ENCODE results near the gene STK11.

STK11 gene

DNA sequence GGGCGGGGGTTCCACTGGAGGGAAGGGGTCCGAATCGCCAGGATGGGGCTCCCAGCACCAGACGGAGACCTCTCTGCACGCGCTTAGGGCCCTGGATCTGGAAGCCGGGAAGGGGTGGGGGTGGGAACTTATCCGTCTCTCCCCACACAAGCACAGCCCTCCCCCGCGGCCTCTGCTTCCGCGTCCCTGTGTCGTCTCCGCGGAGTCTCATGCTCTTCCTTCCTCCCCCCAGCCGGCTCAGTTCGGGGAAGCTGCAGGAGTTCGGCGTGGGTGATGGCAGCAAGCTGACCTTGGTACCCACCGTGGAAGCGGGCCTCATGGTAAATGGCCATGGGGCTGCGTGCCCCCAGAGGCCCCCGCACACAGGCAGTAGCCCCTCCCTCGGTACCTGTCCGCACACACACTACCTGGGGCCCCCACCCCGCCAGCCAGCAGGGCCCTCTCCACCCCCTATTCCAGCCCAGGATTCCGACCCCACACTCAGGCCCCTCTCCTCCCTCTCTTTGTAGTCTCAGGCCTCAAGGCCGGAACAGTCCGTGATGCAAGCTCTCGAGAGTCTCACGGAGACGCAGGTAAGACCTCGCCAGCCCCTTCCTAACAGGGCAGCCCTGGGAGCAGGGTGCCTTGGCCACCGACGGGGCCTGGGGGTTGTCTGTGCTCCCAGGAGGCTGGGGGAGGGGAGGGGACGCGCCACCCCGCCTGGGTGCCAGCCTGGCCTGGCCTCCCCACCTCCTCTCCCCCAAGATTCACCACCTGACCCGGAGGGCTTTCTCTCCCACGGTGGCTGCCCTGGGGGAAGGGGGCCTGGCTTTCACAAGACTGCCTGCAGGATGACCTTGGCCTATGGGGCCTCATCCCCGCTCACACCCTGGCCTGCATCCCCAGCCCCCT is 46.0 kb downstream of the STK11 start:
- DNase-seq = no peak

DNA sequence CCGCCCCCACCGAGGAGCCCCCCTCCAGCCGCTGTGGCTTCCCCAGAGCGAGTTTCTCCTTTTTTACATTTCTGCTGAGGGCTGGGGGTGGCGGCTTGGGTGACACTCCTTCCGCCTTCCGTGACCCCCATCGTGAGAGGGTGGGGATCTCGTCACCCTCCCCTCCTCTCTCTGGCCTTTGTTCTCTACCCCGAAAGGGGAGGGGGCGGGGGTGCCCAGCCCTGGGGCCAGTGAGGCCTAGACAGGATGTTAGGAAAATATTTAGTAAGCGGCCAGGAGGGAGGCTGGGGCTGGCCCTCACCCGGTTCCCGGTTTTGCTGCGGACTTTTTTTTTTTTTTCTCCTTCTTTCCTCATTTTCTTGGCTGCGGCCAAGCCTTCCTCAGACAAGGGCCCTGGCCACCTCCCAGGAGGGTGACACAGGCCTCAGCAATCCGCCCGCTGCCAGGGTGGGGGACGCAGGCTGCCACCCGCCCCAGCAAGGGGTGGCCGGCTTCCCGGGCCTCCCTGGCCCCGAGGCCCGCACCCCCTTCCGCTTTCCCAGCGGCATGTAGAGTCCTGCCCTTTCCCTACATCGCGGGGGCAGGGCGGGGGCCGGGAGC is 46.7 kb downstream of the STK11 start:
- DNase-seq = peak; percentile 75

DNA sequence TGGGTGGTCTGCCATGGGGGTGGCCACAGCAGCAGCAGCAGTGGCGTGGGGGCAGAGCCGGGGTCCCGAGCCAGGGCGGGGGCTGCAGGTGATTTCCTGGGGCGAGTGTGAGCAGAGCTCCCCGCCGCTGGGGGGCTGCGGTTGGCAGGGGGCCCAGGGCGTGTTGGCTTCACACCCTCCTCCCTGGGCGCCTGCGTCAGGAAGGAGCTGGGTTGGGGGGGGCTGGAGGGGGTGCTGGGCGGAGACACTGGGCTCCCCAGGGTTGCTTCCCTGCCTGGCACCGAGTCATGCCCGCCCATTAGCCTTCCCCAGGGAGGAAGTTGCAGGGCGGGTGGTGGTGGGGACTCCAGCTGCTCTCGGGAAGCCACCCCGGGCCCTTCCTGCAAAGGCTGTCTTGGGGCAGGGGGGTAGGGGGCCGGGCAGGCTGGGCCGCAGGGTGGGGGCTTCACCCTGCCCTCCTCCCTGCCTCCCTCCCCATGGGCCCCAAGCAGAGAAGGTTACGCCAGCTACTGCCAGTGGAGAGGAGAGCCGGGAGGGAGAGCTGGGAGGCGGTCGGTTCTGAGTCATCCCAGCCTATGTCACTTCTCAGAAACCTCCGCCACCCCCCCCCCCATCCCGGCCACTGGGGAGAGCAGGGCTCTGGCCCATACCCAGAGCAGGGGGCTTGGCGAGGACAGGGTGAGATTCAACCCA is 47.4 kb downstream of the STK11 start:
- DNase-seq = peak; percentile 90

DNA sequence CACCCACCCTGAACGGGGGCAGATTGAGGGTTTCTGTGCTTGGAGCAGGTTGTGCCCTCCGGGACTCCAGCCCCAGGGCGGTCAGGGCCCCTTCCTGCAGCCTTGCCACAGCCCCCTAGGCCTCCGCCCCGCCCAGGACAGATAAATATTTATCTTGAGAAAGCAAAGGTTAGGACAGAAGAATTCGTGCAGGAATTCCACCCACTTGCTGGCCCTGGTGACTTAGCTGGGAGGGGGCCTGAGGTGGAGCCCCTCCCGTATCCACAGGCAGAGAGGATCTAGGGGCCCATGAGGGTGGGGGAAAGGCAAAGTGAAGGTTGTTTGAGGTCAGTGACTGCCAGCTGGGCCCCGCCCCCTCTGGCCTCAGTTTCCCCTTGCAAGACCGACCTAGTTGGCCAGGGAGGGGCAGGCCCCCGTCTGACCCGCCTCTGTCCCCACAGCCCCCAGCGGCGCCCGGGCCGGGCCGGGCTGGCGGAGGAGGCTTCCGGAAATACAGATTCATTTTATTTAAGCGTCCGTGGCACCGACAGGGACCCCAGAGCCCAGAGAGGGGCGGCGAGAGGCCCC is 48.0 kb downstream of the STK11 start:
- peak; percentile 86 for DNase-seq

DNA sequence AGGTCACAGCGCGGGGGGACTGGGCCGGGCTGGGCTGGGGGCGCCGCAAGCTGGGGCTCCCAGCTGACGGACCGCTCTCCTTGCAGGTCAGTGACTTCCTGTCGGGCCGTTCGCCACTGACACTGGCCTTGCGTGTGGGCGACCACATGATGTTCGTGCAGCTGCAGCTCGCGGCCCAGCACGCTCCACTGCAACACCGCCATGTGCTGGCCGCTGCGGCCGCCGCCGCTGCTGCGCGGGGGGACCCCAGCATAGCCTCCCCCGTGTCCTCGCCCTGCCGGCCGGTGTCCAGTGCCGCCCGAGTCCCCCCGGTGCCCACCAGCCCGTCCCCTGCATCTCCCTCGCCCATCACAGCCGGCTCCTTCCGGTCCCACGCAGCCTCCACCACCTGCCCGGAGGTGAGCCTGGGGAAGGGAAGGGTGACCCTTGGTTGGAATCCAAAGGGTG is 48.5 kb downstream of the STK11 start:
- no peak for DNase-seq

DNA sequence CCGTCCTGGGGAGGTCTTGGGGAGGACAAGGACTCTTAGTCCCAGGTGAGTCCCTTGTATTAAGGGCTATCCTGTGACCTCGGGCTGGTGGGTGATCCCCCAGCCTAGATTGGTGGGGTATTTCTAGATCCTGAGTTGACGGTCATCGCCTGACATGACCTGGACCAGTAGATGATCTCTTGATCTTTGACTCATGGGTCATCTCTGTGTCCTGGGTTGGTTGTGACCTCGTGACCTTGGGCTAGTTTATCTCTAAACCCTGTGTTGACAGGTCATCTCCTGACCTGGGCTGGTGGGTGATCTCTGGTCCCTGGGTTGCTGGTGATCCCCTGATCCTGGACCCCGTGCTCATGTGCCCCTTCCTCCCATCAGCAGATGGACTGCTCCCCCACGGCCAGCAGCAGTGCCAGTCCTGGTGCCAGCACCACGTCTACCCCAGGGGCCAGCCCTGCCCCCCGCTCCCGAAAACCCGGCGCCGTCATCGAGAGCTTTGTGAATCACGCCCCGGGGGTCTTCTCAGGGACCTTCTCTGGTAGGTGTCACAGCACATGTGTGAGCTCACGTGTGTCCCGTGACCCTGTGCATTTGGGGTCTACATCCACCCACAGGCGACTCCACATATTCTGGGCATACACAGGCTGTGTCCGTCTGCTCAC is 49.1 kb downstream of the STK11 start:
- DNase-seq = no peak

DNA sequence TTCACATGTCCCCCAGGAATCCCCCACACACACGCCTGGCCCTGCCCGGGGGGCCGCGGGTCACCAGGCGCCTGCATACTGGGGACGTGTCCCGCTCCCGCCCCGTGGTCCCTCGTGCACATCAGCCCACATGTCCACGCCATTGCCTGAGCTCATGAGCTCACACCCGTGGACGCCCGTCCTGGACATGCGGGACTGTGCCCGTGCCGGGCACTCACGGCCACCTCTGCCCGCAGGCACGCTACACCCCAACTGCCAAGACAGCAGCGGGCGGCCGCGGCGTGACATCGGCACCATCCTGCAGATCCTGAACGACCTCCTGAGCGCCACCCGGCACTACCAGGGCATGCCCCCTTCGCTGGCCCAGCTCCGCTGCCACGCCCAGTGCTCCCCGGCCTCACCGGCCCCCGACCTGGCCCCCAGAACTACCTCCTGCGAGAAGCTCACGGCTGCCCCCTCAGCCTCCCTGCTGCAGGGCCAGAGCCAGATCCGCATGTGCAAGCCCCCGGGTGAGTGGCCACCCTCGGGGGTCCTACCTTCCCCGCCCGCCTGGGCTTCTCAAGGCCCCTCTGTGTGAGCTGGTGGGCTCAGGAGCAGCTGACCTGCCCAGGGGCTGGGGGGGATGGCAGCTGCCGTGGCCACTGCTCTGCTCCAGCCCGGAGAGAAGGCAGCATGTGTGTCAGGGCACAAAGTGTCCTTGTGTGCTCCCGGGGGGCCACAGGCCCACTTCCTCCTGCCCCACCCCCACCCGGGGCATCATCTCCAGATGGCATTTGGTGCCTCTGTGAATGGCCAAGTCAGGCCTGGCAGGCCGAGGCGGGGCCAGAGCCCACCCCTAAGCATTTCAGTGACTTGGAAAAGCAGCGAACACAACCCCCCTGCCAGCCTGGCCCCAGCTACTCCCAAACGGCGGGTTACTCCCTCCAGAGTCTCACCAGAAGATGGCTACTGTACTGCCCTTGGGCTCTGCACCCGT is 49.9 kb downstream of the STK11 start:
- no peak for DNase-seq

DNA sequence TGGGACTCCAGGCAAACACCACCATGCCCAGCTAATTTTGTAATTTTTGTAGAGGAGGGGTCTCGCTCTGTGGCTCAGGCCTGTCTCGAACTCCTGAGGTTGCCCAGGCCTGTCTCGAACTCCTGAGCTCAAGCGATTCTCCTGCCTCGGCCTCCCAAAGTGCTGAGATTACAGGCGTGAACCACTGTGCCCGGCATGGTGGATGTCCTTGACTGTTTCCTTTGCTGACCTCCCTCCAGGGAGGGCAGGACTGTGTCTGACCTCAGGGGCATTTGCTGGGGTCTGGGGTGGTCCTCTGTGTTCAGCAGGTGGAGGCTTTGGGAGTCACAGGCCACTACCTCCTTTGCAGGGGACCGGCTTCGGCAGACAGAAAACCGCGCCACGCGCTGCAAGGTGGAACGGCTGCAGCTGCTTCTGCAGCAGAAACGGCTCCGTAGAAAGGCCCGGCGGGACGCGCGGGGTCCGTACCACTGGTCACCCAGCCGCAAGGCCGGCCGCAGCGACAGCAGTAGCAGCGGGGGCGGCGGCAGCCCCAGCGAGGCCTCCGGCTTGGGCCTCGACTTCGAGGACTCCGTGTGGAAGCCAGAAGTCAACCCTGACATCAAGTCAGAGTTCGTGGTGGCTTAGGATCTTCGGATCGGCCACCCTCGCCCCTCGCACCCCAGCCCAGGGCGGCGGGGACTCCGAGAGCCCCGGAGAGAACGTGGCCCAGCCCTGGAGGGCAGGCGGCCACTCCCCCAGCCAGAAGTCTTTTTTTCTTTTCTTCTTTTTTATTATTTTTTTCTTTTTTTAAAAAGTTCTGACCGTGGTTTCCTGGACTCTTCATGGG is 51.3 kb downstream of the STK11 start:
- no peak for DNase-seq

DNA sequence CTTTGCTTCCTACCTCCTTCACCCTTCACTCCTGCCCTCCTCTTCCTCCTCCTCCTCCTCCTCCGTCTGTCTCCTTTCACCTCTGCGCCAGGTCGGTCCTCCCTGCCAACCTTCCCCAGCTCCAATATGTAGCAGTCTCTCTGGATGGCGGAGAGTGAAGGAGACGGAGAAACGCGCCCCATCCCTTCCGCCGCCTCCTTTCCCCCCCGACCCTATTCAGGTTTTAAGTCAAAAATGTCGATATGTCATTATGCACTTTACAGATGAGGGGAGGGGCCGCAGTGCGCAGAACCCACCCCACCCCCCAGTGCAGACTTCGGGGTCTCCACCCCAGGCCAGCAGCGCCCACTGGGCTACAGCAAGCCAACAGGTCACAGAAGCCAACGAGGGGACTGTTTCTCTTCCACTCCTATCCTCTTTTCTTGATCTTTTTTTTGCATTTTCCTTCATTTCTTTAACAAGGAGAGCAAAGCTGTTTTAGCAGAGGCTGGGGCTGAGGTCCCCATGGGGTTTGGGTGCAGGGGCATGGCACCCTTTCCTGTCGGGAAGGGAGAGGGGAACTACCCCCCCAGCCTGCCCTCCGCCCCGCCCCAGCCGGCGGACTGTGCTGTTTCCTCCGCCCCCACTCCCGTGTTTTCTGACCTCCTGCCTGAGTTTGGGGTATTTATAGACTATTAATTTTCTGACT is 52.0 kb downstream of the STK11 start:
- DNase-seq = no peak

DNA sequence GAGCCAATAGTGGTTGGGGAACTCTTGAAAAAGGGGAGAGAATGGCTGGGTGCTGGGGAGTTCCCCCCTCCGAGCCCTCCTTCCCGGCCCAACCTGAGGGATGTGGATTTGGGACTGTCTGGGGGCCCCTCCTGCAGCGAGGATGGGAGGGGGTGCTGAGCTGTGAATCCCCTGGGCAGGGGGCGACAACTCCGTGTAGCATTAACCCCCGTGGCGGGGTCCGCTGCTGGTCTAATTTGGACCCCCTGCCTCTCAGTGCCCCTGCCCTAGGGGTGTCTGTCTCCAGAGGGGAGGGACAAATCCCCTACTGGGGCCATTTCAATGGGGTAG is 52.5 kb downstream of the STK11 start:
- no peak for DNase-seq

DNA sequence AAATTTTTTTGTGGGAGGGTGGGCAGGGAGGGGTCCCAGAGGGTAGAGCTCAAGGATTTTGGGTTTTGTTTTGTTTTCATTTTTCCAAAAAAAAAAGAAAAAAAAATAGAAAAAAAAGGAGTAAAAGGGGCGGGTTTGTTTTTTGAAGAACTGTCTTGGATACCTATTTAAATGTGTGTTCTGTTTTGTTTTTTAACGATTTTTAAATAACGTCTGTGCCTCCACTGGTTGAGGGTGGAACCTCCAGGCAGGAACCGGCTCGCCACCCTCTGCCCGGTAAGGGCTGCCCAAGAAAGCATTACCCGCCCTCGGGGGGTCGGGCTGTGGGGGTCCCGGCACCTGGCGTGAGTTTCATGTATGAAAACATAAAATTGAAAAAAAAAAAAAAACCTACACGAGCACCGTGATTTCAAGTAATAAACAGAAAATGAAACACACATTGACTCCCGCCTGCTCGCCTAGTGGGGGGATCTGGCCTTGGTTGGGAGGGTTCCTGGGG is 53.2 kb downstream of the STK11 start:
- no peak for DNase-seq

DNA sequence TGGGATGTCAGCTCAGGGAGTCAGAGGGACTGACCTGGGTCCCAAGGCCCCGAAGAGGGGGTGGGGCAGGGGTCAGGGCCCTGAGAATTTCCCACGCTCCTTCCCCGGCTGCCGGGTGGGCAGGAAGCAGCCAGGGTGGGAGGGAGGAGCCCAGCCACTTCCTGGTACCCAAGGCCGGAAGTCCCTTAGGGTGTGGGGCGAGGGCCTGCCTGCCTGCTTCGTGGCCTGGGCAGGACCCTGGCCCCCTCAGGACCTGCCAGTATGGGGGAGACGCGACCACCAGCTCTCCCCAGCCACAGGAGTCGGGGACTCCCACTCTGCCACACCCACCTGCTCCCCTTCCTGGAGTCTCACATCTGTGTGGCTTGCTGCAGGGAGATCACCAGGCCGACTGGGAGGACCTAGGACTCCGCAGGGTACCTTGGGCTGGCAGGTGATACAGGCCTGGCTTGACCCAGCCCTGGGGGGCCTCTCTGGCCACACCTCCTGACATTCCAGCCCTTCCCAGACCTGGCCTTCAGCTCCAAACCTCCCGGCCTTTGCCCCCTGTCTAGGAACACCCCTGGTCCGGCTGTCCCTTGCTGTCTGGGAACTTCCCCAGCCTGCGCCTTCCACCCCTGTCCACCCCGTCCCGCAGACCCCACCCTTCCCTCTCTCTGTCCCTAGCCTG is 53.8 kb downstream of the STK11 start:
- DNase-seq = no peak

DNA sequence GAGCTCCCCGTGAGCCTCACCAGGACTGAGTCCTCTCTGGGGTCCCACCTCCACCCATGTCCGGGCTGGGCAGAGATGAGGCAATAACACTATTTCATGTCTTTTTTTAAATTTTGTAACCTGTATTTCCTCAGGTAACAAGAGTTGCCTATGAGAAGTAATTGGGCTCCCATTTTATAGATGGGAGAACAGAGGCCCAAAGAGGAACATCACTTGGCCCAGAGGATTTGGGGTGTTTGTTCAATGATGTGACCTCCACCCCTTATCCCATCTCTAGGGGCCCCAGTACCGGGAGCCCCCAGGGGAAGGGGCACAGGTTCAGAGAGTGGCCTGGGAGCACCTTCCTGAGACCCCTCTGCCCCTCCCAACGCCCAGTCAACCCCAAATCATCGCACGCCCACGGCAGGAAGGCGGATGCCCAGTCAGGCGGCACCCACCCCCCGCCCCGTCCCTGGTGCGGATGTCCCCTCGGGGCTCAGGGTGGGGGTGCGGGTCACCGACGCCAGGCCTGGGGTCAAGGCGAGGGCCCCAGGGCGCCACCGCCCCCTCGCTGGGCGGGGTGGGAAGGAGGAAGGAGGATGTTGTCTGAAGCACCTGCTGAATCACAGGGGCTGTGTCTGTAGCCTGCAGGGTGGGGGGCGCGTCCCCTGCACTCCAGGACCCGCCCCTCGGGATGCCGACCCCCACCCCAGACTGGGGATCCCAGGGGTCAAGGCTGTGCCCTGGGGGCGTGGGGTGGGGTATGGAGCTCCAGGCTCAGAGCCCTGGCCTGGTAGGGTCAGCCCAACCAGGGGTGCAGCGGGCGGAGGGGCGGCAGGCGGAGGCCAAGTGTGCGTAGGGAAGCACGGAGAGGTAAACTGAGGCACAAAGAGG is 54.5 kb downstream of the STK11 start:
- DNase-seq = no peak

DNA sequence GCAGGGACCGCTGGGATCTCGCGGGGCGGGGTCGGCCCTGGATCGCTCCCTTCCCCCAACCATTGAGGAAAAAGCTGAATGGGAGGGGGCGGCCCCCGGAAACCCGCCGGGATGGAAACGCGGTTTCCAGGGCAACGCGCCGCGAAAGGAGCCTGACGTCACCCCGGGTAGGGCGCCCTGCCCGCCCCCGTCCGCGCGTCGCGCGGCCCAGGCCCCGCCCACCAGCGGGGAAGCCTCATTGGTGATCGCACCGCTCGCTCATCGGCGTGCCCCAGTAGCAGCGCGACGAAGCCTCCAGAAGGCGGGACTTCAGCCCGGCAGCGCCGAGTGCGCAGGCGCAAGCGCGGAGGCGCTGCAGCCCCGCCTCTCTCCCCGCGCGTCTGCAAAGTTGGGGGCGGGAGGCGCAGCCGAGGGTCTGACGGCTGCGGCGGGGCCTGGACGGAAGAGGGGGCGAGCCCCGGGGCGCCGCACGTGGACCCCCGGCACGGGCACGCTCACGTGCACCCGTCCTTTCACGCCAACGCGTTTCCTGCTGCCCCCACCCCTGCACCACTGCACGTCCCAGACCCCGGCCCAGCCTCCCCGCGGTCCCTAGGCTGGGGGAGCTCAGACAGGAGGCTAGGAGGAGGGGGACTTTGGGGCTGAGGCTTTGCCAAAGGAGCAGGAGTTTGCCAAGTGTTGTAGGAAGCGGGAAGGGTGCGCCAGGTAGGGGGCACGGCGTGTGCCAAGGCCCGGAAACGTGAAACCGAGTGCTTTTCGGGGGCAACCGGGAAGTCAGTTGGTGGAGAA is 55.4 kb downstream of the STK11 start:
- DNase-seq = peak; percentile 90

DNA sequence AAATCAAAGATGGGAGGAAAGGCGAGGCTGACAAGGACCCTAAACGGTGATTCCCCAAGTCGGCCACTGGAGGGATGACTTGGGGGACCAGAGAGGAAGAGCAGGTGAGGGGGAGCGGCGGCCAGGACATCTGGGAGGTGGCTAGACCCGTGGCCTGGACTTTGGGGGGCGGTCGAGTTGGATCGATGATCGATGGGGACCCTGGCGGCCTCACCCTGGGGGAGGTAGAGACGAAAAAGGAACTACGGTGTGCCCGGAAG is 55.9 kb downstream of the STK11 start:
- DNase-seq = peak; percentile 48

DNA sequence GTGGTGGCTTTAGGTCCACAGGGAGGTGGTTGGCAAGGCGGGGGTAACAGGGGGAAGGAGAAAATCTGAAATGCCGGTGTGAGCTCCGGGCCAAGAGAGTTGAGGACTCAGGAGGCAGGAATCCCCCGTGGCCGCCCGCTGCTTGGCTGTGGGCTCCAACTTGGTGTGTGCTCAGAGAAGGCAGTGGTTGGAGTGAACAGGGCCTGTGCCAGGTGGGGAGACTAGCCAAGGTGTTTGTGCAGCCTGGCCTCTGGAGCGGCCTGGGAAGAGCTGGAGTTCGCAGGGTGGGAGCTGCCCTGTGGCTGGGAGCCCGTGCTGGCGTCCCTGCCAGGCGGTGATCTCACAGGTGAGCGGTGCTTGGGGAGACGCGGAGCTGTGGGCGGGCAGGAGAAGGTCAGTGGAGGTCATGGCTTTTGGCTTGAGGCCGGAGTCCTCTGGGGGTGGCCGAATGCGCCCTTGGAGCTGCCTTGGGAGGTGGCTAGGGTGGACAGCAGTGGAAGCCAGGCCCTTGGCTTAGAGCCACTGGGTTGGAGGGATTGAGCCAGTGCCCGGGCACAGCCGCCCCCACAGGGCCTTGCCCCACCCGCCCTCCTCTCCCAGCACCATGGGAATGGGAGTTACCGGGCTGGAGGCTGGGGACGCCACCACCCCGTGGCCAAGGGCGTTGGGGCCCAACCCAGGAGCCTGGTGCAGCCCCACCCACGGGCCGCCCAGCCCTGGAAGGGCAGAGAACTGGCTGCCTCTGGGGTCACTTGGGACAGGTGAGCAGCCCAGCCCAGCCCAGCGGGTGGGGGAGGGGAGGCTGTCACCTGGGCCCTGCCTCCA is 56.4 kb downstream of the STK11 start:
- peak; percentile 67 for DNase-seq

DNA sequence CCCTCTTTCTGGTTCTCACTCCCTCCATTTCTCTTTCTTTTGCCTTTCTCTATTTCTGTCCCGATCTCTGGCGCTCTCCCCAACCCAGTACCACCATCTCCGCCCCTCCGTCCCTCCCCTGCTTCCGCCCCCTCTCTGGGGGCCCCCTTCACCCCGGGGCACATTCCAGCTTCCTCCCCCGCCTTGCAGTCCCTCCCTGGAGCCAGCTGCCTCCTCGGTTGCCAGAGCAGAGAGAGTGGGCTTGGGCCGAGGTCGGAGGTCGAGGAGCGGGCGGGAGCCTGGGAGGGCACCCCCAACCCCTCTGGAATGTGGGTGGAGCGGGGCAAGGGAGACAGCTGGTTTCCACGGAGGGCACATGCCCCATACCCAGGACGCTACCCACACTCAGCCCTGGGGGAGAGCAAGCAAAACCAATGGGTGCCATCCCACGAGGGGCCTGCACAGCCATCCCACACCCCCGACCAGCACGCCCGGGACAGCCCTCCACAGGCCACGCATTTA is 57.1 kb downstream of the STK11 start:
- DNase-seq = peak; percentile 53
